Stimulated activated CD4-positive, alpha-beta T cell treated with anti-CD3 and anti-CD28 coated beads, TNF-alpha, amount 100 ng/mL, for 24 hours (primary cell): ENCODE results near the gene SCYGR3.

Source experiments
- DNase-seq, 3 experiments: peaks; one replicate each; pipeline ENCODE4 v3.0.0-alpha.2; 2020; ENCODE audit warnings: low read depth in 3 of 3

The SCYGR3 gene, protein sequence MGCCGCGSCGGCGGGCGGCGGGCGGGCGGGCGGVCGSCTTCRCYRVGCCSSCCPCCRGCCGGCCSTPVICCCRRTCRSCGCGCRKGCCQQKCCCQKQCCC

DNA sequence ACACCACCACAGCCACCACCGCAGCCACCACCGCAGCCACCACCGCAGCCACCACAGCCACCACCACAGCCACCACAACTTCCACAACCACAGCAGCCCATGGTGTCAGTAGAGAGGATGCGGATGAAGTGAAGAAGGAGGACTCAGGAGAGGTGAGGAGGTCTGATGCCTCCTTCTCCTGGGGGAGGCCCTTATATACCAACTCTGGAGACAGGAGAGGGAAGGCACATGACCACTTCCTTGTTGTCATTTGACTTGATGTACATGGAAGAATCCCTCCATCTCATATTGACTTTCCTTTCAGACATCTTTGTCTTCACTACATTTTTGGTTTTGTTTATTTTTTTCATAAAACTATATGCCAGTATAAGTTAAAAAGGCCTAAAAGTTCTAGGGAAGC is at the start of gene SCYGR3:
Gene SCYGR3, minus strand, starts transcription at position 101 of the 400 bp plus-strand sequence. Its CDS starts 0 bp downstream, at position 101.
- DNase-seq, result no peak

DNA sequence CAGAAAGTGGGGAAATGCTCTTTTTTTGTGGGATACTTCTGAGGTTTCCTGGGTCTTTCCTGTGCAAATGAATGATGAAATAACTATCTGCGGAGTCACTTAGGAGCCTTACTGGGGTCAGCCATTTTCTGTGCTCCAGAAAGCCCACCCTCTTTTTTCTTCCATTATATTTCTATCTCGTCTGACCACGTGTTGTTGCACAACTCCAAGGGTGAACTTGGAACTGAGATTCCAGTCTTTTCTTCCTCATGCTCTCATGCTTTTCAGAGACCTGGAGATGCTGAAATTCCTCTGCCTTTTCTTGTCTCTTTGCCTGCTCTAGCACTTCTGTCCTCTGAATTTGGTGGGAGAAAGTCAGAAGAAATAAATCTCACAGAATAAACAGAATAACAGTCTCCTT is 47.2 kb upstream of the SCYGR3 start:
- no peak for DNase-seq

DNA sequence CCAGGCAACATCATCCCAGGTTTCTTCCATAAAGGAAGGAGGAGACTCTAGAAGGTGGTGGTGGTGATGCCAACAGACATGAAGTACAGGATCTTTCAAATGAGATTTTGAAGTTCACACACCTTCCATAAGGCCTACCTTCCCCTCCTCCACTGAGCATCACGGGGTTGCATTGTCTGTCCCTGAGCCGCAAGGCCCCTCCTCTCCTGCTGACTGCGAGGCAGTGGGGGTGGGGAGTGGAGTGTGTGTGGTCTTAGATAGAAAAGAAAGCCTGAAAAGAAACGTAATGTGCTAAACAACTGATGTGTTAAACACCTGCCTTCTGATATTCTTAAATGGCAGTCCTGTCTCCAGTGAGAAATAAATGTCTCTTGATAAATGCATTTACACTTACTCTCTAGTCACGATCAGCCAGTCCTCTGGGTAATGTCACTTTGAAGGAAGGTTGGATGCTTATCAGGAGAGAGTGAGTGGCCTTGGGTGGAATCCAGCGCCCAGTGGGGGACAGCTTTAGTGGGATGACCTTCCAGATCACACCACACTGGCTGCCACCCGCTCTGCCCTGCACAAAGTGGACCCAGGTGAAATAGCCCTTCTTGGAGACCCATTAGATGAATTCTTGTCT is 46.5 kb upstream of the SCYGR3 start:
- no peak for DNase-seq

DNA sequence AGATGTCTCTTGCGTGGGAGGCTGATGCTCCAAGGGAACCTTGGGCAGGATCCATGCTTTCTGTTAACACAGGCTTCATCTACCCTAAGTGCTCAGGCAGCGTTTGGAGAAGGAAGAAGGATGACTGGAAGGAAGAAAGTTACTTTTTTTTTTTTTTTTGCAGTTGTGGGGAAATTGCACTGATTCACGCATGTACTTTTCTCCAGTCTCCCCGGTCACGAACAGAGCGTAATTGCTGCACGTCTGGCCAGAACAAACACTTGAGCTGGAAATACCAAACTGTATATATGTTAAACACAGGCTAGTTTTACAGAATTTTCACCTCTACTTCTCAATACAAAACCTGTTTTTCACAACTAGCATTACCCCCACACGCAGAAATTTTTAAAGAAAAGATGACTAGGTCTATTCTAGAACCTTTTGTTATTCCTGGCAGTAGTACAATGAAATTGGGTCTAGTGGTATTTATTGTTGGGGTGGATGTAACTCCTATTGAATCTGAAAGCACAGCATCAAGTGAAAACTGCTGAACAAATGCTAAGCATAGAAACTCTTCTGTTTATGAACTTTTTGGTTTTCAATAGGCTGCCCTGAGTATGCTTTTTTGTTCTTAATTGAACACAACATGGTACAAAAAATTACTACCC is 42.7 kb upstream of the SCYGR3 start:
- DNase-seq, result no peak

DNA sequence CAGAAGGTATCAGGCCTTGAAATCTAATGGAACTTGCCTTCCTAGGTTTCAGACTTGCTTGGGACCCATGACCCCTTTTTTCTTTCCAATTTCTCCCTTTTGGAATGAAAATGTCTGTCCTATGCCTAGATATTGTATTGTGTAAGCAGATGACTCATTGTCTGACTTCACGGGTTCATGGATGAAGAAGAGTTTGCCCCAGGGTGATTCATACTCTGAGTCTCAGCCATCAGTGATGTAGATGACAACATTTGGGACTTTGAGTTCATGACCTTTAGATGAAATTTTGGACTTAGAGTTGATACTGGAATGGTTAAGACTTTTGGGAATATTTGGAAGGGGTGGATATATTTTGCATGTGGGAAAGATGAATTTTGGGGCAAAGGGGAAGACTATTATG is 40.8 kb upstream of the SCYGR3 start:
- no peak for DNase-seq

DNA sequence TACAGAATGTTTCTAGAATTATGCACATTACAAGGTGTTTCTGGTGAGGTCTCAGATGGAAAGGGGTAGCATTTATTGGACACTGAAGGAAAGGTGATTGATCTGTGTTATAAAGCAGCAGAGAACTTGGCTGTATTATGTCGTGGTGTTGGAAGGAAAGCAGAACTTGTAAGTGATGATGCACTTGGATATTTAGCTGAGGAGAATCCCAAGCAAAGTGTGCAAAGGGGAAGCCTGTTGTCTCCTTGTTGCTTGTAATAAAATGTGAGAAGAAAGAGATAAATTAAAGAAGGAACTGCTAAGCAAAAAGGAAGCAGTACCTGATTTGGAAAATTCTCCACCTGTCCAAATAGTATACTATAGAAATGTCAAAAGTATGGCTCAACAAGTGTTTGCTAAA is 39.8 kb upstream of the SCYGR3 start:
- no peak for DNase-seq

DNA sequence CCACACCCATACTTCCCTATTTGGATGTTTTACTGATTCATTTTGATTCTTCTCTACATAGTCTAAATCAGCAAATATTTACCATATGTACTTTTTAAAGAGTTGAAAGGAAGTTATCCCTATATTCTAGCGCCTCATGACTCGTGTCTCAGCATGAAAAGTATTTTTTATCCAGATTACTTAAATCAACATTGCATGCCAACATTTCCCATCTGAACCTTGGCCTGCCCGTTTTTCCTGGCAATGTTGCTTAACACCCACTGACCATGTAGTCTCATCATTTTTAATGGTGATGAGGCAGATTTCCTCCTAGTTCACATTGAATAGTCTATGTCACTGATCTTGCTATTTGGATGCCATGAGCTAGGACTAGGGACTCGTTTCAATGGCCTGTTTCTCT is 38.8 kb upstream of the SCYGR3 start:
- no peak for DNase-seq

DNA sequence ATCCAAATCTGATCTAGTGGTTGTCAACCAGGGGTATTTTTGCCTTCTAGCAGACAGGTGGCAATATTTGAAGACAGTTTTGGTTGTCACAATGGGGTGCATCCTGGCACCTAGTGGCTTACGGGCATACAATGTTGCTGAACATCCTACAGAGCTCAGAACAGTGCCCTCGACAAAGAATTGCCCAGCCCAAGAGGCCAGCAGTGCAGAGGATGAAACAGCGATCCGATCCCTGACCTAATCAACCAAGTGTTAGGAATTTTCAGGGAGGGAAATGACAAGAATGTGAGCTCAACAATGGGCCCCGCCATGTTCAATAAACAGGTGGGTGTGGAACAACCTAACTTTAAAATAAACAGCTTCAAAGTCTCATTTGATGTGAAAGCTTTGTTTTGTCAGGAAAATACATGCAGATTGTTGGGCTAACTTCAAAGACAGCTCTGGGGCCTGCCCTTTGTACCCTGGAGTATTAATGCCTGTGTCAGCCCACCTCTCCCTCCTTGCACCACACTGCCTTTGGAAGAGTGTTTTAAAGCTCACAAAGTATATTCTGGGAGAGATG is 29.4 kb upstream of the SCYGR3 start:
- no peak for DNase-seq

DNA sequence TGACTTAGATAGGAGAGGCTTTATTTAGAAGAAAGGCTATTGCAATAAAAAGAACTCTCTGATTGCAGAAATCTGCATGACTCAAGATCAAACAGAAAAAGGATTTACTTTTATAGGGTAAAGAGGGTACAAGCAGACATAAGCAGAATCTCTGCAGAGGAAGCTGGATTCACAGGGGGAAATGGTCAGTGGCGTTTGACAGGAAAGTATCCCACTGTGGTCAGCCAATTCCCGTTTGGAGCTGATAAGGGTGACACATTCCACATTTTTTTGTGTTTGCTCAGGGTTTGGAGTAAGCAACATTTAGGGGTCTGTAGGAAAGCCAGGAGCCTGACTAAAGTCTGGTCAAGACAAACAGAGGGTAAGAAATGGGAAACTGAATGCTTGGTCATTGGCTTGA is 28.0 kb upstream of the SCYGR3 start:
- no peak for DNase-seq

DNA sequence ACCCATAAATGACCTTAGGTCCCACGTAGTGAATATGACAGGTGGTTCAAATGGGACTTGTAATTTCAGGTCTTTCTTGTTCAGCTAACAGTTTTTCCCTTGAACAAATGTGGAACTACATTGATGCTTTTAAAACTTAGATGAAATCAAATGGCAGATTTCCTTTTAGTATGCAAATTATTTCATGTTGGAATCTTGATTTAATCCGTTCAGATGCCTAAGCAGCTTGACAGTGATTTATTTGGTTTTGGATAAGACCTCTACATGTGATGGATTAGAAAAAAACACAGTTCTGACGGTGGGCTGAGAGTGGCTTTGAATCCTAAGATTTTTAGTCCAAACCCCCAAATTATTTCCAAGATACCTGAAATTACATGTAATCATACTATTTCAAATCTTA is 19.6 kb upstream of the SCYGR3 start:
- DNase-seq, result no peak

DNA sequence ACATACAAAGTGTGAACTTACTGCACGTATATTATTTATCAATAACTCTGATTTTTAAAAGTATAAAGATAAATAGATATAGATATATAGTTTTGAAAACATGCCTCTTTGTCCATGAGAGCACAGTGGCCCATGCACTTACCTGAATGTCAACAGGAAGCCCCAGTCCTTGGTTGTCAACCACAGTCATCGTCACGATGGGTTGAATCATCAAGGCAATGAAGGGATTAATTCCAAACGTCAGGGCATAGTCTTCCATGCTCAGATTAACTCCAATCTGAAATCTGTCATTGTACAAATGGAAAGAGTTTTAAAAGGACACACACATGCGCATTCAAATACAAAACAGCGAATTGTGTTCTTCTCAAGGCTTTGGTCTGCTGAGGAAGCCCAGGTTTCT is 18.2 kb upstream of the SCYGR3 start:
- DNase-seq, result no peak

DNA sequence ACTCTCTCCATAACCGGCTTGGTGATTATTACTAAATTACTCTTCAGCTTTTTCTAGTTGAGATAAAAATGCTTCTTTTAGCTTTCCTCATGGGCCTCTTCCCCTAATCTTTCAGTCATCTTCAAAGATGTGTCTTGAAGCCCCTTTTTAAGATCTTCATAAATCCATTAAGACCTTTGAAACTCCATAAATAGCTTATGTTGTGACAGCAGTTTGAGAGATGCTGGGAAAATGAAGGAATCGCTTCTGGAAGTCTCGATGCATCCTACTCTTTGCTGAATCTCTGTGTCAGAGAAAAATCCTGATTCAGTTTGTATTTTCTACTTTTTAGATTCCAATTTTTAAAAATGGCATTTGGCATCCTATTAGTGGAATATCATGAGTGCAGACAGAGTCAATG is 15.7 kb upstream of the SCYGR3 start:
- DNase-seq, result no peak

DNA sequence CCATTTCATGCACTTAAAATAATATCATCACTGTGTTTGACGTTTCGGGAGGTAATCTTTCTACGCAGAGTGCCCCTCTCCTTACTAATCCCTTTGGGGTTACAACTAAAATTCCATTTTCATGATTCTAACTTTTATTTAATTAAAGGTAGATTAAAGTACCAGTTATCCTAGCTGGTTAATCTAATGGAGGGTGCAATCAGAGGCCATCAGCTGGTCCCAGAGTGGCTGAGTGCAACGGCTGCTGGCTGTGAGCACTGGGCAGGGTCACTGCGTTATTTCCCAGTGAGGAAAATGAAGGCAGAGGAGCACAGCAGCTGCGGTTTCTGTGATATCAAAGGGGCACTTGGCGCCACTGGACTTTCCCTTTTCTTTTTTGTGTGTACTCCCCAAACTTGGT is 14.8 kb upstream of the SCYGR3 start:
- DNase-seq, result no peak

DNA sequence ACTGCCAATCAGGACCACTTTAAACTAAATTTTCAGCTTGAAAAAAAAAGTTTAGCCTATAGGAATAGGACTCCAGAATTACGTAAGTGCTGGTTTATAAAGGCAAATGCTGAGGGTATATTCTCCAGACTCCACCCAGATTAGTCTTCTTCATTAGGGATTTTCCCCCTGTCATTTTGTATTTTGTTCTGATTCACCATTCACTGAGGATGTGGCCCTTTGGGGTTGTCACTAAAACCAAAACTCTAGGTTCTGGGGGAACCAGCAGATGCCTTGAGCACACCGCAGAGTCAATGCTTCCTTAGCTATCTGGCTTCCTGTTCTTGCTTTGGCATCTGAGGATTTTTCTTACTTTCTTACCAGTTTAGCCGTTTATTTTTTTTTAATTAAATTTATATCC is 13.1 kb upstream of the SCYGR3 start:
- DNase-seq, result no peak

DNA sequence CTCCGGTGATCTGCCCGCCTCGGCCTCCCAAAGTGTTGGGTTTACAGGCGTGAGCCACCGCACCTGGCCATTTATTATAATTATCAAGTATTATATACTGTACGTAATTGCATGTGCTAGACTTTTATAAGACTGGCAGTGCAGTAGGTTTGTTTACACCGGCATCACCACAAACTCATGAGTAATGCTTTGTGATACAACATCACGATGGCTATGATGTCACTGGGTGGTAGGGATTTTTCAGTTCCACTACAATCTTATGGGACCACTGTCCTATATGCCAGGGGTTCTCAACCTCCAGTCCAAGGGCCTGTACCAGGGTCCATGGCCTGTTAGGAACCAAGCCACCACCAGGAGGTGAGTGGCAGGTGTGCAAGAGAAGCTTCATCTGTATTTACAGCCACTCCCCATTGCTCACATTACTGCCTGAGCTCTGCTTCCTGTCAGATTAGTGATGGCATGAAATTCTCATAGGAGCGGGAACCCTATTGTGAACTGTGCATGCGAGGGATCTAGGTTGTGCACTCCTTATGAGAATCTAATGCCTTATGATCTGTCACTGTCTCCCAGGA is 12.0 kb upstream of the SCYGR3 start:
- no peak for DNase-seq

DNA sequence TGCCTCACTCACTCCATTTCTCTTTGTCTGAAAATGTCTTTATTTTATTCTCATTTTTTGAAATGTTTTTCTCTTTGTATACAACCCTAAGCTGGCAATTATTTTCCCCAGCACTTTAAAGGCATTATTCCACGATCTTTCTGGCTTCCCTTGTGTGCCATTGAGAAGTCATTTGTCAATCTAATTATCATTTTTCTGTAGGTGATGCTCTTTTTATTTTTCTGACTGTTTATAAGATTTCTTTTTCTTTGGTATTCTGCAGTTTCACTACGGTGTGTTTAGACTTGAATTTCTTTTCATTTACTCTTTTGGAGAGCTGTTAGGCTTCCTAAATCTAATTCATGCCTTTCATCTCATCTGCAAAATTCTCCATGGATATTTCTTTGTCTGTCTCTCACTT is 10.8 kb upstream of the SCYGR3 start:
- DNase-seq, result no peak

DNA sequence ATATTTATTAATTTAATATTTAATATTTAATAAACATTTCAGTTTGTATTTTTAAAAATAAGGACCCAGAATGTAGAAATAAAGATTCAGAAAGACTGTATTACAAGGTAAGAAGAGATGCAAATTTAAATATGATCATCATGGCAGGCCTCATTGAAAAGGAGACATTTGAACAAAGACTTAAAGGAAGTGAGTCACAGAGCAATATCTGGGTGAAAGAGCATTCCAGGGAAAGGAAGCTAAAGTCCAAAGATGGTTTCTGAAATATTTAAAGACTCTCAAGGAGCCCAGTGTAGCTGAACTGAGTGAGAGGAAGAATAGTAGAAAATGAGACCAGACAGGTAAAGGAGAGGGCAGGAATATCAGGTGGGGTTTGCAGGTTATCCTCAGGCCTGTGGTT is 8.6 kb upstream of the SCYGR3 start:
- DNase-seq, result no peak

DNA sequence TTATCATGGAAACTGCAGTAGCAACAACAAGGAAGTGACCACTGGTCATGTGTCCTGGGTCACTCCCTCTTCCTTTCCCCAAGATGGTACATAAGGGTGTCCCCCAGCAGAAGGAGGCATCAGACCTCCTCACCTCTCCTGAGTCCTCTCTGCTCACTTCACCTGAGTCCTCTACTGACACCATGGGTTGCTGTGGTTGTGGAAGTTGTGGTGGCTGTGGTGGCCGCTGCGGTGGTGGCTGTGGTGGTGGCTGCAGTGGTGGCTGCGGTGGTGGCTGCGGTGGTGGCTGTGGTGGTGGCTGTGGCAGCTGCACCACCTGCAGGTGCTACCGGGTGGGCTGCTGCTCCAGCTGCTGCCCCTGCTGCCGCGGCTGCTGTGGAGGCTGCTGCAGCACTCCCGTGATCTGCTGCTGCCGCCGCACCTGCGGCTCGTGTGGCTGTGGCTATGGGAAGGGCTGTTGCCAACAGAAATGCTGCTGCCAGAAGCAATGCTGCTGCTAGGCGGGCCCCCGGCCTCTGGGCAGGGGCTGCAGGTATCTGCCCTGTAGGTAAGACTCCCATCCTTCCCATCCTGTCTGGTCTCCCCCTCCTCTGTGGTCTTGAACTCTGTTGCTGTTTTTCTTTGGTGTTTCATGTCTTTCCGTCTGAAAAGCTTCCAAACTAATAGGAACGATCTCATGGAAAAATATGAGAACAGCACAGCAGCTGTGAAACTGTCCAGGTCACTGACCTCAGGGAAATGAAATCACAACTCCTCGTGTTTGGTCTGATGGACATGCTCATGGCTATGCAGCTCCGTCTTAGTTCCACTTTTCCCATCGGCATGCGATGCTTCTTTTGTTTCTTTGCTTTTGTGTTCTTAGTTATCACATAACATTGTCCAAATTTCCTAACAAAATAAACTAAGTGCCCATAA is 2.9 kb upstream of the SCYGR3 start, which contains the start of gene SCYGR4:
Gene SCYGR4, plus strand, starts transcription at position 183 of the 915 bp plus-strand sequence. Its CDS starts 0 bp downstream, at position 183.
- DNase-seq, result no peak

DNA sequence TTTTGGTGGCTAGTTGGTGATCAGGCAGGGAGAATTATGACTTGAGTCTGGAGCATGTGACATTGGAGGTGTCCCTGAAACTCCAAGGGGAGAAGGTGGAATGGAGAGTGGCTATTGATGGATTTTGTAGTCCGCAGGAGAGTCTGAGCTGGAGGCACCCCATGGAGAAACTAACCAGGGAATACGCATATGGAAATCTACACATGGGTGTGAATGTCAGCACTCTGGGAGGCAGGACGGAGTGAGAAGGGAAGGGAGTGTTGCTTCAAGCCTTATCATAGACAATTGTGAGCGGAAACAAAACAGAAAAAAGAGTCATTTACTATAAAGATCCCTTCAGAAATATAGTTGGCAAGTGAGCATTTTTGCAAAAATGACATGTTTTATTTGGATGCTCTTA is 2.0 kb upstream of the SCYGR3 start:
- DNase-seq, result no peak

DNA sequence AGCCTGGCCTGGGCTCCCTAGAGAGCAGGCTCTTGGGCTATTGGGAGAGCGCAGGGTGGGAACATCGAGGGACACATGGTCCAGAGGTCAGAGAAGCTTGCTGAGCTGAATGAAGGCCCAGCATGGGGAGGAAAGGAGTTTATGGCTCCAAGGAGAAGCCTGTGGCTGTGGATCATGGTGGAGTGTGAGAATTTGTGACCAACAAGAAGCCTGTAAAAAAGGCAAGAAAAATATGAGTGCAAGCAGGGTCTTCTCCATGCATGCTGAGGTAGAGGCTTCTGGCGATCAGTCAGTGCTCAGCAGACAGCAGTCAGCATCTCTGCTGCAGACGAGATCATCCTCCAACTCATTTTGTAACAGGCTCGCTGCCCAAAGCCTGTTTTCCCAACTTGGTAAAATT is 1.3 kb upstream of the SCYGR3 start:
- no peak for DNase-seq

DNA sequence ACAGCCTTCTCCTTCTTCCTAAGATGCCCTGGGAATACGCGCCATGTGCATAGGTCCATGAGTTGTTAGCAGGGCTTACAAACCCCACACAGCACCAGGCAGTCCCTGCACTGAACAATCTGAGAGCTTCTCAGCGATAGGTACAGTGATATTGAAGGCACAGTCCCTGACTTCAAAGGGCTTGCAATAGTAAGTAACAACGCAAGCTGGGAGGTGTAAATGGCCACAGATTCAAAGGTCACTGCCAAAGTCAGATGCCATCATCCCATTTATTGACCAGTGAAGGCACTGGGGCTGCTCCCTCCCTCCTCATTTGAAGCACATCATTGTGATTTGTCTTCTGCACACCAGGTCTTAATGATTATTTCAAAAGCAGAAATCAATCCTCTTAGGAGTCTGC is 541 bp upstream of the SCYGR3 start:
- DNase-seq, result no peak

DNA sequence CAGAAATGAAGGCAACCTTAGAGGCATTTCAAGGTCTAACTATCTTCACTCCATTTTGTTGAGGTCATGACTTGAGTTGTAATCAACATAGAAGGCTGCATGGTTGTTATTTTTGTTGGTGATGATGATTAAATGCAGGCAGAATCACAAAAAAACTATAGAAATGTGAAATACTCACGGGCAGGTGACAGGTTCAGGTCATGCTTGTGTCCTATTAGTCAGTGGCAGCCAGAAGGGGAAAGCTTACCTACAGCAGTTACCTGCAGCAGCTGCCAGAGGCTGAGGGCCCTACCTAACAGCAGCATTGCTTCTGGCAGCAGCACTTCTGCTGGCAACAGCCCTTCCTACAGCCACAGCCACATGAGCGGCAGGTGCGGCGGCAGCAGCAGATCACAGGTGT is 394 bp downstream of the SCYGR3 start:
- DNase-seq, result no peak
